GM21723 (cell line): ENCODE measurements around the gene DAD1.
"Not testable (repeated sequence)": the region's sequence is repeated elsewhere in the genome, so short reads cannot be mapped to it uniquely, and the experiment has no call there.

ENCODE experiments used
- ATAC-seq: cut with Tn5 transposase; IDR thresholded peaks from one replicate; pipeline ENCODE4 v1.9.1; 2021; ENCODE audit warnings: mild to moderate bottlenecking, moderate library complexity; ENCODE audit not compliant: unreplicated experiment

Gene DAD1

GRCh38 chr14:22553861-22554497 lies 35.0 kb downstream of the DAD1 start:
- ATAC-seq = not testable (repeated sequence)

DNA sequence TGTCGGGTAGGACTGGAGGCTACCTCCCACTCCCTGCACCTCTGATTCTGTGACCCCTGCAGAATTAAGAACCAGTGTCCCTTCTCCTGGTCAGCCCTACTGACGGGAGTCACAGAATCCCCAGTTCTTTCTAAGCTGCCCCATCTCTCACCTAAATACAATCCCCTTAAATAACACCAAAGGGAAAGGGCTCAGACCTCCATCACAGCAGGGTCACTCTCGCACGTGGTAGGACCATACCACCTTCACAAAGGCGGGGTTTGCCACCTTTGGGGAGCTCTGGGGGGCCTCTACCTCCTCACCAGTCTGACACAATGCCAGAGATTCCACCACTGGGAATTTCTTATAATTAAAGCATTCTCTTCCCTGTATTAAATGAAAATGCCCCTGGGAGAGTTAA lies 35.6 kb downstream of the DAD1 start:
- no peak for ATAC-seq

DNA sequence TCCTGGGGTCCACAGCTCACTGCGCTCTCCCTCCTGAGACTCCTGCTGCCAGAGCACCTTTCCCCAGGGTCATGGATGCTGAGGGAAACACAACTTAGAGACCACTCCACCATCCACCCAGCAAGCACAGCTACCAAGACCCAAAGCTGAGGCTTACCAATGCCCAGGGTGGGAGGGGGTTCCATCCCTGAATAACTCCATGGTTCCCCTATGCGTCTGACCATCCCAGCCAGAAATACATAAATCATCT lies 36.3 kb downstream of the DAD1 start:
- ATAC-seq = no peak

DNA sequence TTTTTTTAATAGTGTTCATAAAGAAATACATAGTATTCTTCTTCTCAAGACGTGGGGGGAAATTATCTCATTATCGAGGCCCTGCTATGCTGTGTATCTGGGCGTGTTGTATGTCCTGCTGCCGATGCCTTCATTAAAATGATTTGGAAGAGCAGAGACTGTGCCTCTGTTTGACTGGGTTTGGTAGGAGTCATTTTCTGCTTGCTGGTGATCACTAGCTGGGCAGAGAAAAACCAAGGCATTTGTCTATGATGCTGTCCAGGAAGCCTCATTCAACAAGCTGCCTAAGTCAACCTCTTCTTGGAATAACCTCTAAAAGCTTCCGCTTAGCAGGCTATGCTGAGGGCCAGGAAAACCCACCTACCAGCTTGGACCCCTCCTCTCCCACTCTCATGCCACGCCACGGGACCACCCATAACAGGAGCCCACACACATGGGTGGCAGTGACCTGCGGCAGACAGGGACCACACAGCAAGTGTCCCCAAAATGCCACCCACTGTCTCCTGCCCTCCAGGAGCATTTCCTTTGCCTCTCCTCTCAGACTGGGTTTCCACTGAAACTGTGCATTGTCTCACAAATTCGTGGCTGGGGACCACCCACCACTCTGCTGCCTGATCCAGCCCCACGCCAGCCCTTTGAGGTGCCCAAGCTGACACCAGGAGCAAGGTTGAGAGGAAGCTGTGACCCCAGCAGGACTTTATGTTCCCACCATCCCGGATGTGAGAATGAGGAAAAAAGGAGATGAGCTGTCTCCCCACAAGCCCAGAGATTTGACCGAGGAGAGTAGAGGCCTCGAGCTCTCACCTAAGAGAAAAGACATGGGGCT lies 36.8 kb downstream of the DAD1 start:
- ATAC-seq = no peak

DNA sequence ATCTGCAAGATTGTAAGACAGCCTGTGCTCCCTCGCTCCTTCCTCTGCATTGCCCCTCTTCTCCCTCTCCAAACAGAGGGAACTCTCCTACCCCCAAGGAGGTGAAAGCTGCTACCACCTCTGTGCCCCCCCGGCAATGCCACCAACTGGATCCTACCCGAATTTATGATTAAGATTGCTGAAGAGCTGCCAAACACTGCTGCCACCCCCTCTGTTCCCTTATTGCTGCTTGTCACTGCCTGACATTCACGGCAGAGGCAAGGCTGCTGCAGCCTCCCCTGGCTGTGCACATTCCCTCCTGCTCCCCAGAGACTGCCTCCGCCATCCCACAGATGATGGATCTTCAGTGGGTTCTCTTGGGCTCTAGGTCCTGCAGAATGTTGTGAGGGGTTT lies 37.4 kb downstream of the DAD1 start:
- no peak for ATAC-seq

GRCh38 chr14:22549981-22550673 lies 38.9 kb downstream of the DAD1 start:
- ATAC-seq = peak; percentile 58

DNA sequence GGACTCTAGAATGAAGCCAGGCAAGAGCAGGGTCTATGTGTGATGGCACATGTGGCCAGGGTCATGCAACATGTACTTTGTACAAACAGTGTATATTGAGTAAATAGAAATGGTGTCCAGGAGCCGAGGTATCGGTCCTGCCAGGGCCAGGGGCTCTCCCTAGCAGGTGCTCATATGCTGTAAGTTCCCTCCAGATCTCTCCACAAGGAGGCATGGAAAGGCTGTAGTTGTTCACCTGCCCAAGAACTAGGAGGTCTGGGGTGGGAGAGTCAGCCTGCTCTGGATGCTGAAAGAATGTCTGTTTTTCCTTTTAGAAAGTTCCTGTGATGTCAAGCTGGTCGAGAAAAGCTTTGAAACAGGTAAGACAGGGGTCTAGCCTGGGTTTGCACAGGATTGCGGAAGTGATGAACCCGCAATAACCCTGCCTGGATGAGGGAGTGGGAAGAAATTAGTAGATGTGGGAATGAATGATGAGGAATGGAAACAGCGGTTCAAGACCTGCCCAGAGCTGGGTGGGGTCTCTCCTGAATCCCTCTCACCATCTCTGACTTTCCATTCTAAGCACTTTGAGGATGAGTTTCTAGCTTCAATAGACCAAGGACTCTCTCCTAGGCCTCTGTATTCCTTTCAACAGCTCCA lies 39.6 kb downstream of the DAD1 start:
- ATAC-seq = no peak

- no peak for ATAC-seq
Observed at GRCh38 chr14:22547948-22548750, 40.9 kb downstream of the DAD1 start.

DNA sequence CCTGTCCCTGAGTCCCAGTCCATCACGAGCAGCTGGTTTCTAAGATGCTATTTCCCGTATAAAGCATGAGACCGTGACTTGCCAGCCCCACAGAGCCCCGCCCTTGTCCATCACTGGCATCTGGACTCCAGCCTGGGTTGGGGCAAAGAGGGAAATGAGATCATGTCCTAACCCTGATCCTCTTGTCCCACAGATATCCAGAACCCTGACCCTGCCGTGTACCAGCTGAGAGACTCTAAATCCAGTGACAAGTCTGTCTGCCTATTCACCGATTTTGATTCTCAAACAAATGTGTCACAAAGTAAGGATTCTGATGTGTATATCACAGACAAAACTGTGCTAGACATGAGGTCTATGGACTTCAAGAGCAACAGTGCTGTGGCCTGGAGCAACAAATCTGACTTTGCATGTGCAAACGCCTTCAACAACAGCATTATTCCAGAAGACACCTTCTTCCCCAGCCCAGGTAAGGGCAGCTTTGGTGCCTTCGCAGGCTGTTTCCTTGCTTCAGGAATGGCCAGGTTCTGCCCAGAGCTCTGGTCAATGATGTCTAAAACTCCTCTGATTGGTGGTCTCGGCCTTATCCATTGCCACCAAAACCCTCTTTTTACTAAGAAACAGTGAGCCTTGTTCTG lies 41.6 kb downstream of the DAD1 start:
- no peak for ATAC-seq

GRCh38 chr14:22546722-22547071 lies 42.3 kb downstream of the DAD1 start:
- ATAC-seq = no peak

DNA sequence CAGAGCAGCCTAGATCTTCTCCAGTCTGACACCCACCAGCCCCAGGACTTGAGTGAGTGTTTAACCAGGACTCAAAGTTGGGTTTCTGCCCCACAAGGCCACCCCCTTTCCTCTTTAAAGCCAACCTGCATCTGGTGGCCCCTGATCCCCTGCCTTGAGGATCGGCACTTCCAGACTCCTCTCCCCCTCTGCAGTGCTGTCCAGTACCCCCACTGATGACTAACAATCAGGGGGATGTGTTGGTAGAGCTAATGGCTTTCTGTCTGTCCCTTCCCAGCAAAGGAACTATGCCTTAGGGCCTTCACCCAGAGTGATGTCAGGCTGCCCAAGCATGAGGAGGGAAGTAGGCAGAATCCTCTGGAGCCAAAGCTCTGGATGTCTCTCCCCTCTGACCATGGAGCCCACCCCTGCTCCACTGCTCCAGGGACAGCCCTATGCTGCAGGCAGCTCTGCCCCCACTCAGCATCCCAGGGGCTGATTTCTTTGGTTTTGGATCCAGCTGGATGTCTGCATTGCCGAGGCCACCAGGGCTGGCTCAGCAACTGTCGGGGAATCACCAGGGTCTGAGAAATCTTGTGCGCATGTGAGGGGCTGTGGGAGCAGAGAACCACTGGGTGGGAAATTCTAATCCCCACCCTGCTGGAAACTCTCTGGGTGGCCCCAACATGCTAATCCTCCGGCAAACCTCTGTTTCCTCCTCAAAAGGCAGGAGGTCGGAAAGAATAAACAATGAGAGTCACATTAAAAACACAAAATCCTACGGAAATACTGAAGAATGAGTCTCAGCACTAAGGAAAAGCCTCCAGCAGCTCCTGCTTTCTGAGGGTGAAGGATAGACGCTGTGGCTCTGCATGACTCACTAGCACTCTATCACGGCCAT lies 42.9 kb downstream of the DAD1 start:
- ATAC-seq = no peak

DNA sequence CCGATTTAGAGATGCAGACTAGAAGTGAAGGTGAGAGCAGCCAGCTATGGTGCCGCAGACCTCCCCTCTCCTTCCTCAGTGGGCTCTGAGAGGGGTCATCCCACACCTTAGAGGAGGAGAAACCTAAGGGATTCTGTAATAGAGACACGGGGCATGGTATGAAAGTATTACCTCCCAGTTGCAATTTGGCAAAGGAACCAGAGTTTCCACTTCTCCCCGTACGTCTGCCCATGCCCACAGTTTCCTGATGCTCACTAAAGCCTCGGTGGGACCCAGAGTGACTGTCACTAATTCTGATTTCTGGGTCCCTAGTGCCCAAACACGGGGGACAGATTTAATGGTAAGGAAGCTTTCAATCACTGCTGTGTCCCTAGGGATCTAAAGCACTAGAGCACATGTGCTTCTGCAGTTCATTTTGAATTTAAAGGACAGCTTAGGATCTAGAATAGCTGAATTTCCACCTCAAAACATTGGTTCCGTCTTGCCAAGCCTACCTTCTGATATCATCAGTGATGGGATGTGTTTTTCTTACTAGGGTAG lies 44.1 kb downstream of the DAD1 start:
- no peak for ATAC-seq

- no peak for ATAC-seq
Observed at GRCh38 chr14:22544406-22544805, 44.6 kb downstream of the DAD1 start.

DNA sequence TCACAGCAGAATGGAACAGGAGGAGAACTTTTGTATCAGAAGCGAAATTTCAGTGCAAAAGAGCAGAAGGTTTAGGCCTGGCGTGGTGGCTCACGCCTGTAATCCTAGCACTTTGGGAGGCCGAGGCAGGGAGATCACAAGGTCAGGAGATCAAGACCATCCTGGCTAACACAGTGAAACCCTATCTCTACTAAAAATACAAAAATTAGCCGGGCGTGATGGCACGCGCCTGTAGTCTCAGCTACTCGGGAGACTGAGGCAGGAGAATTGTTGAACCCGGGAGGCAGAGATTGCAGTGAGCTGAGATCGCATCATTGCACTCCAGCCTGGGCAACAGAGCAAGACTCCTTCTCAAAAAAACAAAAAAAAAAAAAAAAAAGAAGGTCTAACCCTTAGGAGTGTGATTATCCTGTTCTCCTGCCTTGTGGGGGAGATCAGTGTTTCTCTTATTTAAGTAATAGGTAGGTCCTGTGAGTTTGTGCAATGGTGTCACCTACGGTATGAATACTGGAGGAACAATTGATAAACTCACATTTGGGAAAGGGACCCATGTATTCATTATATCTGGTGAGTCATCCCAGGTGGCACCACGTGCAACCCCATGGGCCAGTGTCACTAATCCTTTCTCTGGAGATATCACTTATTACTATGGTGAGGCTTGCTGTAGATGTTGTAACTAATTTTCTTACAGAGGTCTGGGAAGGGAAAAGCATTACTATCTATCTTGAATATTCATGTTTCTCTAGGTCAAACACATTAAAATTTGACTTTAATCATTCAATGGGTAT lies 45.3 kb downstream of the DAD1 start:
- ATAC-seq = not testable (repeated sequence)

- no peak for ATAC-seq
Observed at GRCh38 chr14:22542360-22542759, 46.7 kb downstream of the DAD1 start.

DNA sequence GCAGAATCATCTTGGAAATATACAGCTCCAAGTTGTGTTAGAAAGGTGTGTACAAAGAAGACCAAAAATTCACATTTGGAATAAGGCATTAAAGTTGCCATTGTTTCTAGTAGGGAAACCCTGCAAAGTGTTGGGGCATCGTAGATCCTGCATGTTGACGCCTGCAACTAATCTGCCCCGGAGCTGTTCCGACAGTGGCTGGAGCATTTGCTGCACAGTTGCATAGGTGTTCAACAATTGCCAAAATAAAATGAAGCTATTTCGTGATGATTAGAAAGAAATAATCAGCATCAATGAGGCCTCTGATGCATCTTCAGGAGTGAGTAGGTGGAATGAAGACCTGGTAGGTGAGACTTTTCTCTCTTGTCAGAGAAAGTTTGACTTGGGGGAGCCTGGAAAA lies 47.3 kb downstream of the DAD1 start:
- ATAC-seq = no peak

GRCh38 chr14:22540811-22541360 lies 48.1 kb downstream of the DAD1 start:
- ATAC-seq = no peak

- no peak for ATAC-seq
Observed at GRCh38 chr14:22540293-22540692, 48.7 kb downstream of the DAD1 start.
